ENCODE results near the gene SND1. TPM values are rescaled to one million over a fixed set of nuclear protein-coding genes. Genes with fewer than 3 reads are reported as not detected.

Gene SND1
- total RNA-seq, 1 experiment from 2014 or later, result 172 TPM

- no peak overlapping the region for H3K4me3 ChIP-seq
- DNase-seq (ENCODE audit: low read depth in 1 of 2, low spot score in 2 of 2), result no peak
- peaks cover 6% of the 10 kb centered on the region; the same call in 1 of the 2 replicates for H3K4me1 ChIP-seq (replicated peaks)
- no peak overlapping the region for H3K27ac ChIP-seq
- no peaks in the 10 kb centered on the region for H3K36me3 ChIP-seq
- peaks cover 26% of the 10 kb centered on the region for H3K27me3 ChIP-seq (replicated peaks)
- H3K9me3 ChIP-seq (replicated peaks), result no peaks in the 10 kb centered on the region
Measured at GRCh38 chr7:128131731-128132130, 479.7 kb downstream of the SND1 start.

- peaks cover 23% of the 10 kb centered on the region for H3K27me3 ChIP-seq (replicated peaks)
- DNase-seq (ENCODE audit: low read depth in 1 of 2, low spot score in 2 of 2), result no peak
- H3K4me3 ChIP-seq, result no peak overlapping the region
- H3K9me3 ChIP-seq (replicated peaks), result no peaks in the 10 kb centered on the region
- H3K4me1 ChIP-seq (replicated peaks), result peaks cover 6% of the 10 kb centered on the region; the same call in 1 of the 2 replicates
- H3K36me3 ChIP-seq, result no peaks in the 10 kb centered on the region
- no peak overlapping the region for H3K27ac ChIP-seq
Measured at GRCh38 chr7:128132426-128133069, 480.6 kb downstream of the SND1 start.

DNA sequence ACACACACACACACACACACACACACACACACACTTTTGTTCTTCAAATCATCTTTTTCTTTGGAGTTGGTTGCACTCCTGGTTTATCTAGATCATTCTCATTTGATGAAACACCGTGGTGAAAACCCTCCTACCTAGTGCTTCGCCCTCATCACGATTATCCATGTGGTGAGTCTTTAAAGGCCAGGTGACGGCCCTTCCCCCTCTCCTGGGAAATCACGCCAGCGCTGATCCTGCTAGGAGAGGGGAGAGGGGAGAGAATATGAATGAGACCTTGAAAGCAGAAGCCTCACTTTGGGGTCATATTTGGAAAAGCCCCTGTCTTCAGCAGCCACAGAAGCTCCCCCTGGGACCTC is 483.1 kb downstream of the SND1 start:
- H3K4me1 ChIP-seq (replicated peaks), result peaks cover 6% of the 10 kb centered on the region; the same call in 1 of the 2 replicates
- no peak overlapping the region for H3K4me3 ChIP-seq
- H3K9me3 ChIP-seq (replicated peaks), result no peaks in the 10 kb centered on the region
- no peaks in the 10 kb centered on the region for H3K36me3 ChIP-seq
- H3K27me3 ChIP-seq (replicated peaks), result peaks cover 16% of the 10 kb centered on the region
- H3K27ac ChIP-seq, result no peak overlapping the region
- no peak for DNase-seq (ENCODE audit: low read depth in 1 of 2, low spot score in 2 of 2)

- Histone ChIP-seq H3K4me3 (peak overlapping the region; percentile 28), H3K27me3 (replicated peaks) (peaks cover 15% of the 10 kb centered on the region), H3K4me1 (replicated peaks) (peaks cover 6% of the 10 kb centered on the region; the same call in 1 of the 2 replicates), H3K36me3 (no peaks in the 10 kb centered on the region), H3K9me3 (replicated peaks) (no peaks in the 10 kb centered on the region), H3K27ac (no peak overlapping the region)
- DNase-seq (ENCODE audit: low read depth in 1 of 2, low spot score in 2 of 2), result peak in 1 of 2 experiments; percentile 31
Measured at GRCh38 chr7:128135515-128136214, 483.7 kb downstream of the SND1 start.

GRCh38 chr7:128136215-128136597 is 484.2 kb downstream of the SND1 start:
- DNase-seq (ENCODE audit: low read depth in 1 of 2, low spot score in 2 of 2), result no peak
- Histone ChIP-seq H3K27ac (no peak overlapping the region), H3K27me3 (replicated peaks) (peaks cover 15% of the 10 kb centered on the region), H3K4me1 (replicated peaks) (peaks cover 6% of the 10 kb centered on the region; the same call in 1 of the 2 replicates), H3K36me3 (no peaks in the 10 kb centered on the region), H3K9me3 (replicated peaks) (no peaks in the 10 kb centered on the region), H3K4me3 (peak overlapping the region; percentile 28; the same call in 1 of the 2 replicates)

- H3K27me3 ChIP-seq (replicated peaks), result peaks cover 10% of the 10 kb centered on the region
- no peak overlapping the region for H3K4me3 ChIP-seq
- DNase-seq (ENCODE audit: low read depth in 1 of 2, low spot score in 2 of 2), result no peak
- peaks cover 6% of the 10 kb centered on the region; the same call in 1 of the 2 replicates for H3K4me1 ChIP-seq (replicated peaks)
- no peak overlapping the region for H3K27ac ChIP-seq
- H3K36me3 ChIP-seq, result no peaks in the 10 kb centered on the region
- no peaks in the 10 kb centered on the region for H3K9me3 ChIP-seq (replicated peaks)
Measured at GRCh38 chr7:128137181-128137580, 485.2 kb downstream of the SND1 start.

DNA sequence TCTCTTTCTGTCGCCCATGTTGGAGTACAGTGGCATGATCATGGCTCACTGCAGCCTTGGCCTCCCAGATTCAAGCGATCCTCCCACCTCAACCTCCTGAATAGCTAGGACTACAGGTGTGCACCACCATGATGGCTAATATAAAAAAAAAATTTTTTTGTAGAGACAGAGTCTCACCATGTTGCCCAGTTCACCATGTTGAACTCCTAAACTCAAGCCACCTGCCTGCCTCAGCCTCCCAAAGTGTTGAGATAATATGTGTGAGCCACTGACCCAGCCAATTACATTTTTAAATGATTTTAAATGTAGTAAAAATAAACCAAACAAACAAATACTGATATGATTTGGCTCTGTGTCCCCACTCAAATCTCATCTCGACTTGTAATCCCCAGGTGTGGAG is 487.4 kb downstream of the SND1 start:
- no peak for DNase-seq (ENCODE audit: low read depth in 1 of 2, low spot score in 2 of 2)
- Histone ChIP-seq H3K9me3 (replicated peaks) (no peaks in the 10 kb centered on the region), H3K27ac (no peak overlapping the region), H3K4me1 (replicated peaks) (peaks cover 6% of the 10 kb centered on the region; the same call in 1 of the 2 replicates), H3K36me3 (no peaks in the 10 kb centered on the region), H3K27me3 (replicated peaks) (no peaks in the 10 kb centered on the region), H3K4me3 (no peak overlapping the region)

DNA sequence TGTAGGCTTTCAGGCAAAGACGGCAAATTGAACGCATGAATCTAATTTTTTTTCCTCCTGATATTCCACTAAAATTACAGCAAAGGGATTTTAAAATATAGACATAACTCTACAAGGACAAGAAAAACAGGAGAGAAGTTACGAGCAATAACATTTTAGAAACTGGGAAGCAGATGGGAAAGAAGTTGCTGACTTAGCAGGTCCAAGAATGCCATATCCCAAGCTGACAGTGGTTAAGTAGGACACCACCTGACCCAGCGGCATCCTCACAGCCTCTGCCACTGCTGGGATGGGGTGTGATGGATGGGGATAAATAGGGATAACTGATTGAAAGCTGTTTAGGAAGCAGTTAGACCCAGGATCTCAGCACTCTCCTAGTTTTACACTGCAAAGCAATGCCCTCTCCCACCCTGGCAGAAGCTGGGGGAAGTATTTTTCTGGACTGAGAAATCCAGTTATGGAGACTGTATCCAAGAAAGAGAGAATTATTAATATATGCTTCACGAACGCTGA is 489.7 kb downstream of the SND1 start:
- H3K4me1 ChIP-seq (replicated peaks), result no peaks in the 10 kb centered on the region
- H3K27me3 ChIP-seq (replicated peaks), result no peaks in the 10 kb centered on the region; the same call in 1 of the 2 replicates
- no peak overlapping the region for H3K27ac ChIP-seq
- H3K9me3 ChIP-seq (replicated peaks), result no peaks in the 10 kb centered on the region
- H3K4me3 ChIP-seq, result no peak overlapping the region
- DNase-seq (ENCODE audit: low read depth in 1 of 2, low spot score in 2 of 2), result no peak
- no peaks in the 10 kb centered on the region for H3K36me3 ChIP-seq

Other genes starting within 250 kb of the SND1 start
- gene GCC1, start 66.6 kb upstream of the SND1 start, total RNA-seq (2014; rRNA removed; shearing (Covaris generic)), result 10.6 and 12.2 TPM in 2 replicates
- gene ARF5, start 63.8 kb upstream of the SND1 start, total RNA-seq (2014; rRNA removed; shearing (Covaris generic)), result 154 and 169 TPM in 2 replicates
- gene FSCN3, start 58.5 kb upstream of the SND1 start, total RNA-seq (2014; rRNA removed; shearing (Covaris generic)), result 2.2 and 3.0 TPM in 2 replicates
- gene PAX4, start 34.1 kb upstream of the SND1 start, total RNA-seq (2014; rRNA removed; shearing (Covaris generic)), result not detected in 2 replicates